ENCODE results near the gene GRAMD2B. TPM values are rescaled to one million over a fixed set of nuclear protein-coding genes. Genes with fewer than 3 reads are reported as not detected.
A peak's percentile ranks its signal among the peaks of the same experiment; 100 is the strongest.

Gene GRAMD2B
- total and polyA plus RNA-seq, 2 of the 8 experiments (the other 6 are each of a cell fraction or from before 2014, with no cell fraction given), result 6.4 to 9.4 TPM

- no peak for TF ChIP-seq CBX8 (IDR thresholded peaks at IDR 0.05; ENCODE audit: borderline replicate concordance, low read depth, low read length)
- TF ChIP-seq SIRT6 (IDR thresholded peaks at IDR 0.05; ENCODE audit: low read length), result no peak
- no peak for TF ChIP-seq RNF2 (IDR thresholded peaks at IDR 0.05; ENCODE audit: borderline replicate concordance, low read depth, low read length, missing control alignments, poor library complexity, severe bottlenecking)
- TF ChIP-seq ASH2L (IDR thresholded peaks at IDR 0.05; ENCODE audit: low read length), result peak; percentile 85
- TF ChIP-seq KDM4A (IDR thresholded peaks at IDR 0.05; ENCODE audit: low read depth, low read length, severe bottlenecking), result peak; percentile 75
- 0 out of 2 replicates have a peak, but pooled peaks have one; percentile 13 for TF ChIP-seq KDM1A (IDR thresholded peaks at IDR 0.05; ENCODE audit: borderline replicate concordance, low read length)
- TF ChIP-seq EGR1 (IDR thresholded peaks at IDR 0.05; ENCODE audit: borderline replicate concordance, low read depth, low read length), result no peak
- no peak for TF ChIP-seq CHD2 (IDR thresholded peaks at IDR 0.05; ENCODE audit: low read length)
- no peak for TF ChIP-seq NRF1 (IDR thresholded peaks at IDR 0.05; ENCODE audit: low read depth, low read length)
- peak in 1 of 2 experiments; percentile 79; a peak in 2 of 3 replicates for TF ChIP-seq POLR2A (IDR thresholded peaks at IDR 0.05; ENCODE audit: control extremely low read depth in 1 of 2, low read depth in 2 of 2, low read length in 2 of 2)
- TF ChIP-seq YY1 (IDR thresholded peaks at IDR 0.05; ENCODE audit: low read depth, low read length), result 0 out of 2 replicates have a peak, but pooled peaks have one; percentile 28
- TF ChIP-seq, protein P1, sequence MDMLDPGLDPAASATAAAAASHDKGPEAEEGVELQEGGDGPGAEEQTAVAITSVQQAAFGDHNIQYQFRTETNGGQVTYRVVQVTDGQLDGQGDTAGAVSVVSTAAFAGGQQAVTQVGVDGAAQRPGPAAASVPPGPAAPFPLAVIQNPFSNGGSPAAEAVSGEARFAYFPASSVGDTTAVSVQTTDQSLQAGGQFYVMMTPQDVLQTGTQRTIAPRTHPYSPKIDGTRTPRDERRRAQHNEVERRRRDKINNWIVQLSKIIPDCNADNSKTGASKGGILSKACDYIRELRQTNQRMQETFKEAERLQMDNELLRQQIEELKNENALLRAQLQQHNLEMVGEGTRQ (IDR thresholded peaks at IDR 0.05; ENCODE audit: low read length), result no peak
- TF ChIP-seq SUZ12 (IDR thresholded peaks at IDR 0.05; ENCODE audit: low read length), result no peak
- TF ChIP-seq CREB1 (IDR thresholded peaks at IDR 0.05), result peak; percentile 31; the same call in 1 of the 2 replicates
Observed at GRCh38 chr5:126422994-126423788, at the start of gene GRAMD2B (continued).

Measured in H1 (cell line).